ENCODE results near the gene STPG3. TPM values are rescaled to one million over a fixed set of nuclear protein-coding genes. Genes with fewer than 3 reads are reported as not detected.

The STPG3 gene
- total RNA-seq, 1 donor from 2014 or later: 0.18 TPM

GRCh38 chr9:137233143-137233980 lies 17.7 kb upstream of the STPG3 start:
- Mint-ChIP-seq H3K27ac (no peak overlapping the region), H3K9me3 (no peaks in the 10 kb centered on the region), H3K36me3 (no peaks in the 10 kb centered on the region), H3K27me3 (ENCODE audit: low read depth) (no peaks in the 10 kb centered on the region), H3K4me3 (no peak overlapping the region), H3K4me1 (peaks cover 5% of the 10 kb centered on the region)
- DNase-seq (ENCODE audit: low spot score in 2 of 2, unreplicated experiment in 2 of 2): no peak
- TF ChIP-seq CTCF (IDR thresholded peaks at IDR 0.05; ENCODE audit: unreplicated experiment): no peak

- TF ChIP-seq CTCF (IDR thresholded peaks at IDR 0.05; ENCODE audit: unreplicated experiment): no peak
- Mint-ChIP-seq H3K27ac (no peak overlapping the region), H3K4me3 (no peak overlapping the region), H3K9me3 (no peaks in the 10 kb centered on the region), H3K36me3 (no peaks in the 10 kb centered on the region), H3K27me3 (ENCODE audit: low read depth) (no peaks in the 10 kb centered on the region), H3K4me1 (peaks cover 10% of the 10 kb centered on the region)
- no peak for DNase-seq (ENCODE audit: low spot score in 2 of 2, unreplicated experiment in 2 of 2)
These were observed 16.9 kb upstream of the STPG3 start for GRCh38 chr9:137234055-137234697.

GRCh38 chr9:137234758-137235423 lies 16.2 kb upstream of the STPG3 start:
- H3K9me3 Mint-ChIP-seq: no peaks in the 10 kb centered on the region
- no peak overlapping the region for H3K27ac Mint-ChIP-seq
- no peak for TF ChIP-seq CTCF (IDR thresholded peaks at IDR 0.05; ENCODE audit: unreplicated experiment)
- no peaks in the 10 kb centered on the region for H3K36me3 Mint-ChIP-seq
- H3K27me3 Mint-ChIP-seq (ENCODE audit: low read depth): no peaks in the 10 kb centered on the region
- peaks cover 15% of the 10 kb centered on the region for H3K4me1 Mint-ChIP-seq
- no peak for DNase-seq (ENCODE audit: low spot score in 2 of 2, unreplicated experiment in 2 of 2)
- no peak overlapping the region for H3K4me3 Mint-ChIP-seq

GRCh38 chr9:137235424-137236237 lies 15.5 kb upstream of the STPG3 start:
- Mint-ChIP-seq H3K4me1 (peaks cover 17% of the 10 kb centered on the region), H3K27me3 (ENCODE audit: low read depth) (no peaks in the 10 kb centered on the region), H3K4me3 (no peak overlapping the region), H3K9me3 (no peaks in the 10 kb centered on the region), H3K36me3 (no peaks in the 10 kb centered on the region), H3K27ac (no peak overlapping the region)
- no peak for DNase-seq (ENCODE audit: low spot score in 2 of 2, unreplicated experiment in 2 of 2)
- no peak for TF ChIP-seq CTCF (IDR thresholded peaks at IDR 0.05; ENCODE audit: unreplicated experiment)

- Mint-ChIP-seq H3K9me3 (no peaks in the 10 kb centered on the region), H3K36me3 (no peaks in the 10 kb centered on the region), H3K27ac (no peak overlapping the region), H3K4me3 (peak overlapping the region; percentile 8), H3K27me3 (ENCODE audit: low read depth) (no peaks in the 10 kb centered on the region), H3K4me1 (peaks cover 17% of the 10 kb centered on the region)
- peak; percentile 98 for TF ChIP-seq CTCF (IDR thresholded peaks at IDR 0.05; ENCODE audit: unreplicated experiment)
- peak; percentile 85 to 95 for DNase-seq (ENCODE audit: low spot score in 2 of 2, unreplicated experiment in 2 of 2)
These were observed 14.7 kb upstream of the STPG3 start for GRCh38 chr9:137236238-137236935.
